ENCODE measurements around the gene PRR7.

PRR7 gene

DNA sequence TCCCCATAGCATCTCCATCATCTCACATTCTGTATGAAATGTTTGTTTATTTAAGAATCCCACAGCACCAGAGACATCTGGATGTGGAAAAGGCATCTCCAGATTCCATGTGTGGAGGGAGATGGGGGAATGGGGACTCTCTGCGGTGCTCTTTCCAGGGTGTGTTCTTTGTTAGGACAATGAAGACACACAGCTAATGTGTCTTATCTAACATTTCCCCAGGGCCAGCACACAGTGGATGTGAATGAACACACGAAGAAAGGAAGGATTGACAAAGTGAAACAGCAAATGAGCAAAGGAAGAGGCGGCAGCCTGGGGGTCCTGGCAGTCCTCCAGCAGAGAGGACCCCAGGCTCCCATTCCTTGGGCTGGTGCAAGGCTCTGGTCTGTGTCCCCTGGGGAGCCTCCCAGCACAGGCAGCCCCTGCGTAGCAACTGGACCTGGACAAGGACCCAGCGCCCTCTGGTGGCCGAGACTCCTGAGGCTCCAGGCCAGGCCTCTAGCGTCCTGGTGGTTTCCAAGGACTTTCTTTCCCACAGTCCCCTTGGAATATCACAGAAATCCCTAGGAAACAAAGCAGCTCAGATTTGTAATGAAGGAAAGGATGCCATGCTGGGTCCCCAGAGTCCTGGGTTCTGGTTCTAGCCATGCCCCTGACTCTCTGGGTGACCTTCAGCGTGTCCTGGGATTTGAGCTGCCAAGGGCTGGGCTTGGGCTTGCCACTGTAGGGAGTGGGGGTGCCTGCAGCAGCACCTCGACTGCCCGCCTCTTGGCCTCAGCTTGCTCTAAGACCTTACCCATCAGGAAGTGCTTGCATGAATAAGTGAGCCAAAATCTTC lies 54.3 kb downstream of the PRR7 start:
- no peaks in the 10 kb centered on the region; the same call in 1 of the 2 replicates for H4K20me1 ChIP-seq (ENCODE audit: insufficient read depth, low read length)
- no peak overlapping the region for H3K27ac ChIP-seq (ENCODE audit: low read length)
- H3K79me2 ChIP-seq (ENCODE audit: low read length), result no peaks in the 10 kb centered on the region
- peaks cover 14% of the 10 kb centered on the region for H3F3A ChIP-seq (ENCODE audit: insufficient read depth, low read length)
- no peak overlapping the region for H3K9ac ChIP-seq (ENCODE audit: low read length)
- H3K27me3 ChIP-seq (replicated peaks; ENCODE audit: insufficient read depth, low read length), result peaks cover 21% of the 10 kb centered on the region
- no peaks in the 10 kb centered on the region for H3K36me3 ChIP-seq (replicated peaks; ENCODE audit: insufficient read depth, low read length)
- H3K4me3 ChIP-seq (ENCODE audit: low read length), result no peak overlapping the region
- no peak for TF ChIP-seq EZH2phosphoT487 (IDR thresholded peaks at IDR 0.05; ENCODE audit: low read length)
- TF ChIP-seq, protein P1, sequence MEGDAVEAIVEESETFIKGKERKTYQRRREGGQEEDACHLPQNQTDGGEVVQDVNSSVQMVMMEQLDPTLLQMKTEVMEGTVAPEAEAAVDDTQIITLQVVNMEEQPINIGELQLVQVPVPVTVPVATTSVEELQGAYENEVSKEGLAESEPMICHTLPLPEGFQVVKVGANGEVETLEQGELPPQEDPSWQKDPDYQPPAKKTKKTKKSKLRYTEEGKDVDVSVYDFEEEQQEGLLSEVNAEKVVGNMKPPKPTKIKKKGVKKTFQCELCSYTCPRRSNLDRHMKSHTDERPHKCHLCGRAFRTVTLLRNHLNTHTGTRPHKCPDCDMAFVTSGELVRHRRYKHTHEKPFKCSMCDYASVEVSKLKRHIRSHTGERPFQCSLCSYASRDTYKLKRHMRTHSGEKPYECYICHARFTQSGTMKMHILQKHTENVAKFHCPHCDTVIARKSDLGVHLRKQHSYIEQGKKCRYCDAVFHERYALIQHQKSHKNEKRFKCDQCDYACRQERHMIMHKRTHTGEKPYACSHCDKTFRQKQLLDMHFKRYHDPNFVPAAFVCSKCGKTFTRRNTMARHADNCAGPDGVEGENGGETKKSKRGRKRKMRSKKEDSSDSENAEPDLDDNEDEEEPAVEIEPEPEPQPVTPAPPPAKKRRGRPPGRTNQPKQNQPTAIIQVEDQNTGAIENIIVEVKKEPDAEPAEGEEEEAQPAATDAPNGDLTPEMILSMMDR (IDR thresholded peaks at IDR 0.05; ENCODE audit: low read length), result peak; percentile 93
- no peaks in the 10 kb centered on the region for H3K9me3 ChIP-seq (replicated peaks; ENCODE audit: insufficient read depth, low read length)
- peak overlapping the region; percentile 14; the same call in 1 of the 2 replicates for H3K4me2 ChIP-seq (ENCODE audit: low read depth, low read length)
- peak; percentile 71 for DNase-seq
- H2AFZ ChIP-seq (ENCODE audit: low read length), result no peak overlapping the region
- peaks cover 22% of the 10 kb centered on the region for H3K4me1 ChIP-seq (ENCODE audit: low read length)
- no peaks in the 10 kb centered on the region for H3K9me2 ChIP-seq (replicated peaks; ENCODE audit: insufficient read depth, low read length)

DNA sequence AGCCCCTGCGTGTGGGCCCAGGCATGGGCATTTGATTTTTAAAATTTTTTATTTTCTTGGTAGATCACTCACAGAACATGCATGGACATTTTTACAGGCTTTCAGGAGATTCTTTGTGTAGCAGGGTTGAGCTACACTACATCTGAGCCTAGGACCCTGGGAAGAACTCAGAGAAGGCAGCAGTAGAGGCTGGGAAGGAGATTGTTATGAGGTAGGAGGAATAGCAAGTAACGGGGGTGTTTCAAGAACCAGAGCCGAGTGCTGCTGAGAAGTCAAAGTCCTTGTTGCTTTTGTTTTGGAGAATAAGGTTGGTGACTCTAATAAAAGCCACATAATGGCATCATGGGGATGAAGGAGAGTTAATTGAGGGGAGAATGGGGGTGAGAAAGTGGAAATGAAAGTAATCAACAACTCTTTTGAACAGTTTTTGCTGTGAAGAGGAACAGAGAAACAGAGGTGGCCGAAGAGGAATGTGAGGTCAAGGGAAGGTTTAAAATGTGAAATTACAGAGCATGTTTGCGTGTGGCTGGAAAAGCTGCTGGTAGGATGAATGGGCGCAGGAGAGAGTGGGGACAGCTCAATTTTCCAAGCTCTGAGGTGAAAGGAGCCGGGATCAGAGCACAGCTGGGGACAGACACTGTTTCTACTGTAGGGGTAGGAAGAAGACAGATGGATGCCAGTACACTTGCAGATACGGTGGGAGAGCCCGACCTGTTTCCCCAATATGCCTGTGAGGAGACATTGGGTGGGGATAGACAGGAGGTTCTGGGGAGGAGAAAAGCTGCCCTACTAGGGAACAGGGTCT lies 55.5 kb downstream of the PRR7 start:
- Histone ChIP-seq H3K4me1 (ENCODE audit: low read length) (peaks cover 22% of the 10 kb centered on the region), H3K4me2 (ENCODE audit: low read depth, low read length) (peak overlapping the region; percentile 57), H3K9ac (ENCODE audit: low read length) (no peak overlapping the region), H3F3A (ENCODE audit: insufficient read depth, low read length) (peaks cover 14% of the 10 kb centered on the region), H3K4me3 (ENCODE audit: low read length) (no peak overlapping the region), H3K36me3 (replicated peaks; ENCODE audit: insufficient read depth, low read length) (no peaks in the 10 kb centered on the region), H3K27ac (ENCODE audit: low read length) (no peak overlapping the region), H3K9me2 (replicated peaks; ENCODE audit: insufficient read depth, low read length) (no peaks in the 10 kb centered on the region), H3K79me2 (ENCODE audit: low read length) (no peaks in the 10 kb centered on the region), H4K20me1 (ENCODE audit: insufficient read depth, low read length) (no peaks in the 10 kb centered on the region; the same call in 1 of the 2 replicates), H3K9me3 (replicated peaks; ENCODE audit: insufficient read depth, low read length) (no peaks in the 10 kb centered on the region), H2AFZ (ENCODE audit: low read length) (no peak overlapping the region), H3K27me3 (replicated peaks; ENCODE audit: insufficient read depth, low read length) (peaks cover 21% of the 10 kb centered on the region)
- TF ChIP-seq EZH2 (optimal IDR thresholded peaks at IDR 0.05; ENCODE audit: low read depth, low read length) (no peak), EZH2phosphoT487 (IDR thresholded peaks at IDR 0.05; ENCODE audit: low read length) (0 out of 2 replicates have a peak, but pooled peaks have one; percentile 60)
- TF ChIP-seq, protein P1 (IDR thresholded peaks at IDR 0.05; ENCODE audit: low read length), result no peak
- DNase-seq, result peak; percentile 22

DNA sequence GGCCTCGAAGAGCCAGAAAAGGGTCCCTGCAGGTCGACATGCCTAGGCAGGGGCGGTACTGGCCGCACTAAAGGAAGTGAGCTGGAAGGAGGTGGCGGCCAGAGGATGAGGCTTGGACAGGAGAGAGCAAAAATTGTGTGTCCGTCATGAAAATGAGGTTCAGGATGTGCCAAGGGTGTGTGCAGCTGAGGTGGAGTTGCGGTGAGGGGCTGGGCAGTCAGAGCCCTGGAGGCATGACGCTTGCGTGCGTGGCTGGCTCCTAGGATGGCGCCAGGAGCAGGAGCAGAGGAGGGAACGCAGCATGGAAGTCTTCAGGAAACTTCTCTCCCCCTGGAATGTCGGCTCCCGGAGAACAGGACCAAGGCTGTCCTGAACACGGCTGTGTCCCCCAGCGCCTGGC lies 56.3 kb downstream of the PRR7 start:
- Histone ChIP-seq H3K4me2 (ENCODE audit: low read depth, low read length) (peak overlapping the region; percentile 57; the same call in 1 of the 2 replicates), H3K9me2 (replicated peaks; ENCODE audit: insufficient read depth, low read length) (no peaks in the 10 kb centered on the region), H3K4me1 (ENCODE audit: low read length) (peaks cover 20% of the 10 kb centered on the region), H3K27me3 (replicated peaks; ENCODE audit: insufficient read depth, low read length) (peaks cover 19% of the 10 kb centered on the region), H3K4me3 (ENCODE audit: low read length) (no peak overlapping the region), H2AFZ (ENCODE audit: low read length) (no peak overlapping the region), H3K79me2 (ENCODE audit: low read length) (no peaks in the 10 kb centered on the region), H3K9me3 (replicated peaks; ENCODE audit: insufficient read depth, low read length) (no peaks in the 10 kb centered on the region), H3K27ac (ENCODE audit: low read length) (no peak overlapping the region), H3K36me3 (replicated peaks; ENCODE audit: insufficient read depth, low read length) (no peaks in the 10 kb centered on the region), H3K9ac (ENCODE audit: low read length) (no peak overlapping the region), H3F3A (ENCODE audit: insufficient read depth, low read length) (peaks cover 14% of the 10 kb centered on the region), H4K20me1 (ENCODE audit: insufficient read depth, low read length) (no peaks in the 10 kb centered on the region; the same call in 1 of the 2 replicates)
- TF ChIP-seq EZH2 (optimal IDR thresholded peaks at IDR 0.05; ENCODE audit: low read depth, low read length) (no peak), EZH2phosphoT487 (IDR thresholded peaks at IDR 0.05; ENCODE audit: low read length) (no peak)
- TF ChIP-seq, protein P1 (IDR thresholded peaks at IDR 0.05; ENCODE audit: low read length), result no peak
- no peak for DNase-seq

Measured in MM.1S (cell line).